HG02970 (cell line): ENCODE results near the gene KIRREL2.

Experiments used
- ATAC-seq: cut with Tn5 transposase; IDR thresholded peaks from one replicate; pipeline ENCODE4 v1.9.1; 2021; ENCODE audit warnings: mild to moderate bottlenecking, moderate library complexity, moderate number of reproducible peaks; ENCODE audit not compliant: unreplicated experiment, low FRiP score

The KIRREL2 gene

GRCh38 chr19:35913589-35913988 lies 56.9 kb downstream of the KIRREL2 start:
- no peak for ATAC-seq

GRCh38 chr19:35915443-35915842 lies 58.7 kb downstream of the KIRREL2 start:
- ATAC-seq = no peak
